Measurements from ENCODE around the gene SLC16A4.
"Not testable (repeated sequence)": the region's sequence is repeated elsewhere in the genome, so short reads cannot be mapped to it uniquely, and the experiment has no call there.

DNA sequence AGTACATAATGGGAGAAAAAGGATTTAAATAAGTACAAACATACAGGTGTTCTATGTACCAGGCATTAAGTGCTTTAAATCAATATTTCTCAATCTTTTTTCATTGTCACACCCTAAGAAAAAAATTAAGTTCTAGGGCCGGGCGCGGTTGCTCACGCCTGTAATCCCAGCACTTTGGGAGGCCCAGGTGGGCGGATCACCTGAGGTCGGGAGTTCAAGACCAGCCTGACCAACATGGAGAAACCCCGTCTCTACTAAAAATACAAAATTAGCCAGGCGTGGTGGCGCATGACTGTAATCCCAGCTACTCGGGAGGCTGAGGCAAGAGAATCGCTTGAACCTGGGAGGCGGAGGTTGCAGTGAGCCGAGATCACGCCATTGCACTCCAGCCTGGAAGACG lies 15.6 kb upstream of the SLC16A4 start:
- not testable (repeated sequence) for TF ChIP-seq EZH2 (optimal IDR thresholded peaks at IDR 0.05; ENCODE audit: low read depth, low read length); EZH2phosphoT487 (IDR thresholded peaks at IDR 0.05; ENCODE audit: low read length)
- TF ChIP-seq, protein P1, sequence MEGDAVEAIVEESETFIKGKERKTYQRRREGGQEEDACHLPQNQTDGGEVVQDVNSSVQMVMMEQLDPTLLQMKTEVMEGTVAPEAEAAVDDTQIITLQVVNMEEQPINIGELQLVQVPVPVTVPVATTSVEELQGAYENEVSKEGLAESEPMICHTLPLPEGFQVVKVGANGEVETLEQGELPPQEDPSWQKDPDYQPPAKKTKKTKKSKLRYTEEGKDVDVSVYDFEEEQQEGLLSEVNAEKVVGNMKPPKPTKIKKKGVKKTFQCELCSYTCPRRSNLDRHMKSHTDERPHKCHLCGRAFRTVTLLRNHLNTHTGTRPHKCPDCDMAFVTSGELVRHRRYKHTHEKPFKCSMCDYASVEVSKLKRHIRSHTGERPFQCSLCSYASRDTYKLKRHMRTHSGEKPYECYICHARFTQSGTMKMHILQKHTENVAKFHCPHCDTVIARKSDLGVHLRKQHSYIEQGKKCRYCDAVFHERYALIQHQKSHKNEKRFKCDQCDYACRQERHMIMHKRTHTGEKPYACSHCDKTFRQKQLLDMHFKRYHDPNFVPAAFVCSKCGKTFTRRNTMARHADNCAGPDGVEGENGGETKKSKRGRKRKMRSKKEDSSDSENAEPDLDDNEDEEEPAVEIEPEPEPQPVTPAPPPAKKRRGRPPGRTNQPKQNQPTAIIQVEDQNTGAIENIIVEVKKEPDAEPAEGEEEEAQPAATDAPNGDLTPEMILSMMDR (IDR thresholded peaks at IDR 0.05; ENCODE audit: low read length): not testable (repeated sequence)
